GM23338 (cell line): ENCODE measurements around the gene UPF2. TPM values are rescaled to one million over a fixed set of nuclear protein-coding genes. Genes with fewer than 3 reads are reported as not detected.

Source experiments
- ATAC-seq: fragments of 200-7000 bp; cut with Tn5 transposase; 3 replicates; pipeline ENCODE4 v1.9.1; 2020
- DNase-seq: peaks from one replicate; pipeline ENCODE4 v3.0.0-alpha.2; 2015; ENCODE audit warnings: low spot score
- H2AFZ ChIP-seq: fragments of 200-600 bp; sonication (generic); 2 replicates; pipeline ENCODE4 v1.8.0; 2016; ENCODE audit warnings: antibody characterized with exemption, mild to moderate bottlenecking, moderate library complexity
- H3F3A ChIP-seq: fragments of 200-600 bp; sonication (generic); replicated peaks from 2 replicates; pipeline ENCODE4 v1.8.0; 2017; ENCODE audit warnings: antibody characterized with exemption, mixed run types, low read depth
- H3K27ac ChIP-seq: fragments of 200-600 bp; sonication (generic); 2 replicates; pipeline ENCODE4 v1.6.1; 2016; ENCODE audit warnings: low read depth
- H3K27me3 ChIP-seq: fragments of 200-600 bp; sonication (generic); 2 replicates; pipeline ENCODE4 v1.8.0; 2016; ENCODE audit warnings: mild to moderate bottlenecking, mixed run types, moderate library complexity; ENCODE audit not compliant: insufficient read depth
- H3K36me3 ChIP-seq: fragments of 200-600 bp; sonication (generic); 2 replicates; pipeline ENCODE4 v1.8.0; 2016; ENCODE audit warnings: mild to moderate bottlenecking; ENCODE audit not compliant: insufficient read depth
- H3K4me1 ChIP-seq: fragments of 200-600 bp; sonication (generic); 2 replicates; pipeline ENCODE4 v1.8.0; 2016; ENCODE audit warnings: mild to moderate bottlenecking, moderate library complexity; ENCODE audit not compliant: insufficient read depth
- H3K4me2 ChIP-seq: fragments of 200-600 bp; sonication (generic); 2 replicates; pipeline ENCODE4 v1.7.1; 2017; ENCODE audit warnings: mixed run types
- H3K4me3 ChIP-seq: fragments of 200-600 bp; sonication (generic); 2 replicates; pipeline ENCODE4 v1.6.1; 2016; ENCODE audit warnings: mixed run types
- H3K79me2 ChIP-seq: fragments of 200-600 bp; sonication (generic); replicated peaks from 2 replicates; pipeline ENCODE4 v1.8.0; 2017; ENCODE audit warnings: mild to moderate bottlenecking; ENCODE audit not compliant: insufficient read depth
- H3K9me2 ChIP-seq: fragments of 200-600 bp; sonication (generic); 2 replicates; pipeline ENCODE4 v1.8.0; 2017; ENCODE audit not compliant: insufficient read depth
- H4K20me1 ChIP-seq: fragments of 200-600 bp; sonication (generic); replicated peaks from 2 replicates; pipeline ENCODE4 v1.8.0; 2017; ENCODE audit warnings: mild to moderate bottlenecking; ENCODE audit not compliant: insufficient read depth
- H3K27ac Mint-ChIP-seq: 2 replicates; pipeline ENCODE4 v1.8.0; 2020; ENCODE audit warnings: inconsistent platforms, mild to moderate bottlenecking, moderate library complexity, mixed read lengths
- H3K27me3 Mint-ChIP-seq: 3 replicates; pipeline ENCODE4 v1.8.0; 2022; ENCODE audit warnings: low read depth, mild to moderate bottlenecking, moderate library complexity, mixed read lengths, inconsistent platforms; ENCODE audit not compliant: insufficient read depth, poor library complexity
- H3K36me3 Mint-ChIP-seq: 3 replicates; pipeline ENCODE4 v1.8.0; 2021; ENCODE audit warnings: low read depth, mild to moderate bottlenecking, inconsistent platforms, moderate library complexity, mixed read lengths
- H3K4me1 Mint-ChIP-seq: 3 replicates; pipeline ENCODE4 v1.8.0; 2020; ENCODE audit warnings: mild to moderate bottlenecking, inconsistent platforms, mixed read lengths
- H3K4me3 Mint-ChIP-seq: 3 replicates; pipeline ENCODE4 v1.8.0; 2021; ENCODE audit warnings: moderate library complexity, mild to moderate bottlenecking, inconsistent platforms, mixed read lengths
- H3K9me3 Mint-ChIP-seq: 3 replicates; pipeline ENCODE4 v1.8.0; 2020; ENCODE audit warnings: moderate library complexity, mild to moderate bottlenecking, inconsistent platforms, mixed read lengths
- CREB1 ChIP-seq: fragments of 250-450 bp; sonication (Bioruptor Pico); IDR thresholded peaks from 2 replicates; pipeline ENCODE4 v1.5.0; 2020; ENCODE audit warnings: low read depth, mild to moderate bottlenecking, moderate library complexity
- ZNF114 ChIP-seq: fragments of 250-450 bp; sonication (Bioruptor Pico); IDR thresholded peaks from 2 replicates; pipeline ENCODE4 v1.5.0; 2020; ENCODE audit warnings: mild to moderate bottlenecking, moderate library complexity
- ZNF331 ChIP-seq: fragments of 250-450 bp; sonication (Bioruptor Pico); IDR thresholded peaks from 2 replicates; pipeline ENCODE4 v1.5.0; 2020; ENCODE audit warnings: low read depth, mild to moderate bottlenecking, moderate library complexity
- polyA plus RNA-seq: library from polyadenylated mRNA; unstranded; fragments of >200 nt; fragmentation: Nextera tagmentation; extraction: Ambion mirVana; gene quantifications from 2 replicates; pipeline ENCODE4 v1.2.1, GENCODE V29; 2016
- total RNA-seq: library from RNA; depleted of rRNA; stranded (reverse); fragments of >200 nt; shearing (Covaris generic); gene quantifications from 2 replicates; pipeline ENCODE4 v1.2.3, GENCODE V29; 2014
- TF ChIP-seq, protein P1 (sequence below): IDR thresholded peaks from 2 replicates; pipeline ENCODE4 v1.6.1; 2016; ENCODE audit warnings: antibody characterized with exemption
- TF ChIP-seq, protein P2 (sequence below): fragments of 250-450 bp; sonication (Bioruptor Pico); IDR thresholded peaks from 2 replicates; pipeline ENCODE4 v1.5.0; 2020; ENCODE audit warnings: mild to moderate bottlenecking, moderate library complexity

Gene UPF2
- total and polyA plus RNA-seq, 2 experiments from 2014 or later = 29.0 to 78.5 TPM

- TF ChIP-seq, protein P1, sequence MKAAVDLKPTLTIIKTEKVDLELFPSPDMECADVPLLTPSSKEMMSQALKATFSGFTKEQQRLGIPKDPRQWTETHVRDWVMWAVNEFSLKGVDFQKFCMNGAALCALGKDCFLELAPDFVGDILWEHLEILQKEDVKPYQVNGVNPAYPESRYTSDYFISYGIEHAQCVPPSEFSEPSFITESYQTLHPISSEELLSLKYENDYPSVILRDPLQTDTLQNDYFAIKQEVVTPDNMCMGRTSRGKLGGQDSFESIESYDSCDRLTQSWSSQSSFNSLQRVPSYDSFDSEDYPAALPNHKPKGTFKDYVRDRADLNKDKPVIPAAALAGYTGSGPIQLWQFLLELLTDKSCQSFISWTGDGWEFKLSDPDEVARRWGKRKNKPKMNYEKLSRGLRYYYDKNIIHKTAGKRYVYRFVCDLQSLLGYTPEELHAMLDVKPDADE = no peak
- no peak for TF ChIP-seq ZNF331 (CRISPR knock-in tag)
- H3K27ac ChIP-seq = no peak overlapping the region
- no peaks in the 10 kb centered on the region for H3K79me2 ChIP-seq
- no peak overlapping the region for H3K4me2 ChIP-seq
- no peak for DNase-seq
- no peaks in the 10 kb centered on the region for H3K9me2 ChIP-seq
- Mint-ChIP-seq H3K4me1 (peaks cover 9% of the 10 kb centered on the region), H3K27ac (no peak overlapping the region), H3K9me3 (no peaks in the 10 kb centered on the region), H3K27me3 (peaks cover 3% of the 10 kb centered on the region), H3K4me3 (no peak overlapping the region), H3K36me3 (no peaks in the 10 kb centered on the region)
- H3K36me3 ChIP-seq = no peaks in the 10 kb centered on the region
- H3K27me3 ChIP-seq = no peaks in the 10 kb centered on the region
- ATAC-seq = no peak
- no peak overlapping the region for H2AFZ ChIP-seq
- no peaks in the 10 kb centered on the region for H3F3A ChIP-seq
- H3K4me1 ChIP-seq = peaks cover 8% of the 10 kb centered on the region; the same call in 1 of the 2 replicates
- H3K4me3 ChIP-seq = no peak overlapping the region
- no peaks in the 10 kb centered on the region for H4K20me1 ChIP-seq
These were observed 133.6 kb downstream of the UPF2 start for GRCh38 chr10:11908991-11909390.

DNA sequence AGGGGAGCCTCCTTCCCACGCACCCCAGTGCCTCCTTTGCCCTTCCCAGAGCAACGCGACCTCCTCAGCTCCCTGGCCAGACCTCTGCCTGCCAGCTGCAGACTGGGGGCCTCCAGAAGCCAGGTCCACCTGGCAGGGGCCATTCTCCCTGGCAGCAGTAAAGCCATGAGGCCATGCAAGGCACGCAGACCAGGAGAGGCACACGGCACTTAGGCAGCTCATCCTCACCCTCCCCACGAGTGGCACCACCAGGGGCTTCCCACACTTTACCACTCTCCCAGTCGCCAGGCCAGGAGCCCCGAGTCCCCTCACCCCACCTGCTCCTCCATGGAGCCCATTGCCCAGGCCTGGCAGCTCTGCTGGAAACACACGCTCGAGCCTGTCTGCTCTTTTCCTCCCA lies 134.1 kb downstream of the UPF2 start:
- peak overlapping the region; percentile 59; the same call in 1 of the 2 replicates for H2AFZ ChIP-seq
- no peaks in the 10 kb centered on the region for H3F3A ChIP-seq
- Mint-ChIP-seq H3K36me3 (no peaks in the 10 kb centered on the region), H3K27me3 (peaks cover 3% of the 10 kb centered on the region), H3K4me3 (no peak overlapping the region), H3K9me3 (no peaks in the 10 kb centered on the region), H3K27ac (no peak overlapping the region), H3K4me1 (peaks cover 9% of the 10 kb centered on the region)
- H3K9me2 ChIP-seq = no peaks in the 10 kb centered on the region
- TF ChIP-seq ZNF114 (CRISPR knock-in tag) = no peak
- ATAC-seq = no peak
- no peaks in the 10 kb centered on the region for H3K79me2 ChIP-seq
- no peak for DNase-seq
- no peak overlapping the region for H3K27ac ChIP-seq
- H3K27me3 ChIP-seq = no peaks in the 10 kb centered on the region
- no peak overlapping the region for H3K4me3 ChIP-seq
- no peaks in the 10 kb centered on the region for H3K36me3 ChIP-seq
- H3K4me1 ChIP-seq = peaks cover 8% of the 10 kb centered on the region; the same call in 1 of the 2 replicates
- no peak overlapping the region for H3K4me2 ChIP-seq
- H4K20me1 ChIP-seq = no peaks in the 10 kb centered on the region

GRCh38 chr10:11907914-11908313 lies 134.7 kb downstream of the UPF2 start:
- no peak overlapping the region for H3K4me2 ChIP-seq
- no peak overlapping the region for H3K27ac ChIP-seq
- H3K36me3 ChIP-seq = no peaks in the 10 kb centered on the region
- H3K4me1 ChIP-seq = peaks cover 4% of the 10 kb centered on the region; the same call in 1 of the 2 replicates
- DNase-seq (no peak), ATAC-seq (peak; percentile 16; the same call in 2 of the 3 replicates)
- H3K4me3 ChIP-seq = no peak overlapping the region
- H3K9me3 Mint-ChIP-seq = no peaks in the 10 kb centered on the region
- no peaks in the 10 kb centered on the region for H3K27me3 Mint-ChIP-seq
- H3F3A ChIP-seq = no peaks in the 10 kb centered on the region
- peak overlapping the region; percentile 59 for H2AFZ ChIP-seq
- H3K9me2 ChIP-seq = no peaks in the 10 kb centered on the region
- H3K36me3 Mint-ChIP-seq = no peaks in the 10 kb centered on the region
- H3K79me2 ChIP-seq = no peaks in the 10 kb centered on the region
- no peak overlapping the region for H3K27ac Mint-ChIP-seq
- H3K4me3 Mint-ChIP-seq = no peak overlapping the region
- TF ChIP-seq, protein P2, sequence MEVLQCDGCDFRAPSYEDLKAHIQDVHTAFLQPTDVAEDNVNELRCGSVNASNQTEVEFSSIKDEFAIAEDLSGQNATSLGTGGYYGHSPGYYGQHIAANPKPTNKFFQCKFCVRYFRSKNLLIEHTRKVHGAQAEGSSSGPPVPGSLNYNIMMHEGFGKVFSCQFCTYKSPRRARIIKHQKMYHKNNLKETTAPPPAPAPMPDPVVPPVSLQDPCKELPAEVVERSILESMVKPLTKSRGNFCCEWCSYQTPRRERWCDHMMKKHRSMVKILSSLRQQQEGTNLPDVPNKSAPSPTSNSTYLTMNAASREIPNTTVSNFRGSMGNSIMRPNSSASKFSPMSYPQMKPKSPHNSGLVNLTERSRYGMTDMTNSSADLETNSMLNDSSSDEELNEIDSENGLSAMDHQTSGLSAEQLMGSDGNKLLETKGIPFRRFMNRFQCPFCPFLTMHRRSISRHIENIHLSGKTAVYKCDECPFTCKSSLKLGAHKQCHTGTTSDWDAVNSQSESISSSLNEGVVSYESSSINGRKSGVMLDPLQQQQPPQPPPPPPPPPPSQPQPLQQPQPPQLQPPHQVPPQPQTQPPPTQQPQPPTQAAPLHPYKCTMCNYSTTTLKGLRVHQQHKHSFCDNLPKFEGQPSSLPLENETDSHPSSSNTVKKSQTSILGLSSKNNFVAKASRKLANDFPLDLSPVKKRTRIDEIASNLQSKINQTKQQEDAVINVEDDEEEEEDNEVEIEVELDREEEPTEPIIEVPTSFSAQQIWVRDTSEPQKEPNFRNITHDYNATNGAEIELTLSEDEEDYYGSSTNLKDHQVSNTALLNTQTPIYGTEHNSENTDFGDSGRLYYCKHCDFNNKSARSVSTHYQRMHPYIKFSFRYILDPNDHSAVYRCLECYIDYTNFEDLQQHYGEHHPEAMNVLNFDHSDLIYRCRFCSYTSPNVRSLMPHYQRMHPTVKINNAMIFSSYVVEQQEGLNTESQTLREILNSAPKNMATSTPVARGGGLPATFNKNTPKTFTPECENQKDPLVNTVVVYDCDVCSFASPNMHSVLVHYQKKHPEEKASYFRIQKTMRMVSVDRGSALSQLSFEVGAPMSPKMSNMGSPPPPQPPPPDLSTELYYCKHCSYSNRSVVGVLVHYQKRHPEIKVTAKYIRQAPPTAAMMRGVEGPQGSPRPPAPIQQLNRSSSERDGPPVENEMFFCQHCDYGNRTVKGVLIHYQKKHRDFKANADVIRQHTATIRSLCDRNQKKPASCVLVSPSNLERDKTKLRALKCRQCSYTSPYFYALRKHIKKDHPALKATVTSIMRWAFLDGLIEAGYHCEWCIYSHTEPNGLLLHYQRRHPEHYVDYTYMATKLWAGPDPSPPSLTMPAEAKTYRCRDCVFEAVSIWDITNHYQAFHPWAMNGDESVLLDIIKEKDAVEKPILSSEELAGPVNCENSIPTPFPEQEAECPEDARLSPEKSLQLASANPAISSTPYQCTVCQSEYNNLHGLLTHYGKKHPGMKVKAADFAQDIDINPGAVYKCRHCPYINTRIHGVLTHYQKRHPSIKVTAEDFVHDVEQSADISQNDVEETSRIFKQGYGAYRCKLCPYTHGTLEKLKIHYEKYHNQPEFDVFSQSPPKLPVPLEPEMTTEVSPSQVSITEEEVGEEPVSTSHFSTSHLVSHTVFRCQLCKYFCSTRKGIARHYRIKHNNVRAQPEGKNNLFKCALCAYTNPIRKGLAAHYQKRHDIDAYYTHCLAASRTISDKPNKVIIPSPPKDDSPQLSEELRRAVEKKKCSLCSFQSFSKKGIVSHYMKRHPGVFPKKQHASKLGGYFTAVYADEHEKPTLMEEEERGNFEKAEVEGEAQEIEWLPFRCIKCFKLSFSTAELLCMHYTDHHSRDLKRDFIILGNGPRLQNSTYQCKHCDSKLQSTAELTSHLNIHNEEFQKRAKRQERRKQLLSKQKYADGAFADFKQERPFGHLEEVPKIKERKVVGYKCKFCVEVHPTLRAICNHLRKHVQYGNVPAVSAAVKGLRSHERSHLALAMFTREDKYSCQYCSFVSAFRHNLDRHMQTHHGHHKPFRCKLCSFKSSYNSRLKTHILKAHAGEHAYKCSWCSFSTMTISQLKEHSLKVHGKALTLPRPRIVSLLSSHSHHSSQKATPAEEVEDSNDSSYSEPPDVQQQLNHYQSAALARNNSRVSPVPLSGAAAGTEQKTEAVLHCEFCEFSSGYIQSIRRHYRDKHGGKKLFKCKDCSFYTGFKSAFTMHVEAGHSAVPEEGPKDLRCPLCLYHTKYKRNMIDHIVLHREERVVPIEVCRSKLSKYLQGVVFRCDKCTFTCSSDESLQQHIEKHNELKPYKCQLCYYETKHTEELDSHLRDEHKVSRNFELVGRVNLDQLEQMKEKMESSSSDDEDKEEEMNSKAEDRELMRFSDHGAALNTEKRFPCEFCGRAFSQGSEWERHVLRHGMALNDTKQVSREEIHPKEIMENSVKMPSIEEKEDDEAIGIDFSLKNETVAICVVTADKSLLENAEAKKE (CRISPR knock-in tag) = no peak
- no peak for TF ChIP-seq CREB1 (CRISPR knock-in tag)
- H3K27me3 ChIP-seq = no peaks in the 10 kb centered on the region
- H4K20me1 ChIP-seq = no peaks in the 10 kb centered on the region
- peaks cover 3% of the 10 kb centered on the region; the same call in 1 of the 3 replicates for H3K4me1 Mint-ChIP-seq
